Endometrial microvascular endothelial cells (primary cell): ENCODE results near the gene ERC1. TPM values are rescaled to one million over a fixed set of nuclear protein-coding genes. Genes with fewer than 3 reads are reported as not detected.
"Not testable (repeated sequence)": the region's sequence is repeated elsewhere in the genome, so short reads cannot be mapped to it uniquely, and the experiment has no call there.

Experiments
- in situ Hi-C: cut with HindIII; loops from 2 replicates; pipeline ENCODE4 v1.10.0; 2017; ENCODE audit warnings: low sequenced_read_pairs, low pct_unique_long_range_greater_than_20kb; ENCODE audit errors: inconsistent ontology term
- total RNA-seq: library from RNA; depleted of rRNA; stranded (reverse); fragments of >200 nt; gene quantifications from one replicate; pipeline ENCODE4 v1.2.3, GENCODE V29; 2015; ENCODE audit errors: inconsistent ontology term

ERC1 gene
- total RNA-seq, 1 donor from 2014 or later = 13.1 TPM

DNA sequence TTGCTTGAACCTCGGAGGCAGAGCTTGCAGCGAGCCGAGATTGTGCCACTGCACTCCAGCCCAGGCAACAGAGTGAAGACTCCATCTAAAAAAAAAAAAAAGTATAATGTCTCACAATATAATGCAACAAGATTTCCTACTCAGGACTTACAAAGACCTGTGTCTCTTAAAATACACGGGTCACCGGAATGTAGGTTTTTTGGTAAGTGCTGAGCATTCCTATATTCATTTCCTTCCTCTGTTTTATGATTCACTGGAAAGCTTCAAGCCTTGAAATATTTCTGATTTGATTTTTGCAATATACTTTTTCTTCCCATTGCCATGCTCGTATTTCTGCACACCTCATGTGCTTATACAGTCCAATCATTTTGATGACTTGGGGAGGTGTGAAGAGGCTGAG, 357.6 kb downstream of the ERC1 start:
- in situ Hi-C loops = no loop called here

DNA sequence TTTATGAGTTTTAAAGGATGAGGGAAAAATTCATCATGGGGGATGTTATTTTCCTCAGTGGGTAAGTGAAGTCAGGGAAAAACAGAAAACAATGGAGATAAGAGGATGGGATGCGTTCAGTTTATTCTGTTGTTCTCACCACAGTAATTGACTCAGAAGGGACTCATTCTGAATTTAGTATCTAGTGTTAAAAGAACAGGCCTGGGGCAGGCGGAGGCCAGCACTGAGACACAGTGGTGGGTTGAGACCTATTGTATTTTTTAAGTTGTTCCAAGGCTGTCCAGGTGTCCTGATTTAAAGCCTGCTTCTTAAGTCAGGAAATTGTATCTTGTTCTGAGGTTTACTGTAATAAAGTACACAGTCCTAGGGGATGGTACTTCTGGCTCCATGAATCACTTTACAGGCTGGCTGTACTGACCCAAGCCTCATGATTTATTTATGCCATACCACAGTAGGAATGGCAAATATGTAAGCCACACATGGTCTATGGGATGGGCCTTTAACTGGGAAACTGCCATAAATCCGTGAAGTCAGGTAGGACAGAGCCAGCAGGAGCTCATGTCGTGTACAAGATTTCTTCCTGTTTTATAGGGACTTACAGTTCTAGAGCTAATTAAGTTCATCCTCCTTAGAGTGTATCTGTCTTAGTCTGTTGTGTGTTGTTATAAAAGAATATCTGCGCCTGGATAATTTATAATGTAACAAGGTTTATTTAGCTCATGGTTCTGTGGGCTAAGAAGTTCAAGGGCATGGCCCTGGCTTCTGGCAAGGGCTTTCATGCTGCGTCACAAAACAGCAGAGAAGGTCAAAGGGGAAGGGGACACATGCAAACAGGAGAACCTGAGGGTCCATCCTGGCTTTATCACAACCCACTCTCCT, 359.3 kb downstream of the ERC1 start:
- in situ Hi-C loops = no loop called here

DNA sequence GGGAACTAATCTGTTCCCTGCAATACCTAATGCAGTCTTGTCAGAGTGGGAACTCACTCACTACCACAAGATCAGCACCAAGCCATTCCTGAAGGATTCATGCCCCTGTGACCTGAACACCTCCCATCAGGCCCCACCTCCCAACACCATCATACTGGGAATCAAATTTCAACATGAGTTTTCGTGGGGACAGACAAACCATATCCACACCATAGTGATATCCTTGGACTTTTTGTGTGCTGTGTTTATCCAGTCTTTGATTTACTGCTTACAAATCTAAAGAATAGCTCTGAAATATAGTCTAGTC, 359.9 kb downstream of the ERC1 start:
- in situ Hi-C loops = no loop called here

DNA sequence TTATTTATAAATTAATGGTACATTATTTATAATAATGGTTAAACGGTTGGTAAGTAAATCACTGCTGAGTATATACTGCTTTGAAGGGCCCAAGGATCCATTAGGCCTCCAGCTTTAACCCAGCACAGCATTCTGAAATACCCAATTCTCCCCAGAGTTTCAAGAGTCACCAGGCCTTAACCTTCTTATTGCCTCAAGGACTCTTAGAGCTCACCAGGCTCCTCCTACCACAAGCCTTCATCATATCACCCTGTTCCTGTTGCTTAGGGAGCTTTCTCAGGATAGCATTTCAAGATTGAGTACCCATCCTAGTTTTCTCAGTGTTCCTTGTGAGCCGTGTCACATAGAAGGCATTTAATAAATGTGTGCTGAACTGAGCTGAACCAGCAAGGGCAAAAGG, 360.9 kb downstream of the ERC1 start:
- in situ Hi-C loops = no loop called here

DNA sequence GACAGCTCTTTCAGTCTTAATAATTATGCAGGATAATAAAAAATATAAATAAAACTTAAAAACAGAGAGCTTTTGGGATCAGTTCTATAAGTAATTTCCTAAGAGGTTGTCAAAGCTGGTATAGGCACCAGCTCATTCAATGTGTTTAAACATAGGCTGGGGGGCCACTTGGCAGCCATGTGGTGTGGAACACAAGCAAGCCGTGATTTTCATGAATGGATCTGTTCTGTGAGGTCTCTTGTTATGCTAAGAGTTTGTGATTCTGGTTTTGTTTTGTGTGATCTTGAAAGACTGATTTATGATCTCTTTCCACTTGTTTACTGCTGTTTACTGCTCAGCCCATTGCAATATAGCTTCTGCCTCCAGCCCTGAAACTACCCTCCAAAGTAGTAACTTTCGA, 362.4 kb downstream of the ERC1 start:
- in situ Hi-C loops = no loop called here

DNA sequence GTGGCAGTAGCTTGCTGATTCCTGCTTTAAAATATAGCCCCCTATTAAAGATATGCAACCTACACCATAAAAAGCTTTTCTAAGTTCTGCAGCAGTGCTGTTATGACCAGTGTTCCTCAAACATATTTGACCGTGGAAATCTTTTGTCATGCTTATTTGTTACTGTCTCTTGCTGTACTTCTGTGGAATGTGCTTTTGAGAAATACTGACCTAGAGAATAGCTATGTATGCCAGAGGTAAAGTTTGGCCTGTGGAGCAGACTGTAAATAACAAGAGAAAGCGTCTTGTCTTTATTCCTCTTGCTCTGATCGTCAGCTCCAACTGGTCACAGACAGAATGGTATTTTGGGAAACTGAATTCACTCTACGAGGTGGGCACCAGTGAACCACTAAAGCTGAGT, 364.4 kb downstream of the ERC1 start:
- in situ Hi-C loops = no loop called here

DNA sequence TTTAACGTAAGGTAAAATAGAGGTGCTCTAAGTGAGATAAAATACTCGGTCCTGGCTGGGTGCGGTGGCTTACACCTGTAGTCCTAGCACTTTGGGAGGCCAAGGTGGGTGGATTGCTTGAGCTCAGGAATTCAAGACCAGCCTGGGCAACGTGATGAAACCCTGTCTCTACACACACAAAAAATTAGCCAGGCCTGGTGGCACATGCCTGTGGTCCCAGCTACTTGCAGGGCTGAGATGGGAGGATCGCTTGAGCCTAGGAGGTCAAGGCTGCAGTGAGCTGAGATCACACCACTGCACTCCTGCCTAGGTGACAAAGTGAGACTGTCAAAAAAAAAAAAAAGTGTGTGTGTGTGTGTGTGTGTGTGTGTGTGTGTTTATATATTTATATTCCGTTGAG, 364.8 kb downstream of the ERC1 start:
- in situ Hi-C loops = not testable (repeated sequence)

DNA sequence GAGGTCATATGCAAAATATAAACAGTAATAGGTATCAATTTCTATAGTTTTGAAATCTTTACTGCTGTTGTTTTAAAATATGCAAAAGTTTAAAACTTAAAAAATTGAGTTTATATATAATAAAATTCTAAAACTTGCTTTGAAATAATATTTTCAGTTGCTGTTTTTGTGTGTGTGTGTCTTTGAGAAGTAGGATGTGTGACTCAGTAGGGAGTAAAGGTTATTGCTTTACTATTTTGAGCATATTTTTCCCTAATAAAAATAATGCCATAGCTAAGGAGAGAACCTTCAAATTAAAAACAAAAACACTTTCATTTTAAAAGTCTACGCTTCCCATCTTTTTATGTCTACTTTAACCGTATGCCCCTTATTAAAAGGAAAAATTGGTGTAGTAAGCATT, 365.3 kb downstream of the ERC1 start:
- in situ Hi-C loops = no loop called here

DNA sequence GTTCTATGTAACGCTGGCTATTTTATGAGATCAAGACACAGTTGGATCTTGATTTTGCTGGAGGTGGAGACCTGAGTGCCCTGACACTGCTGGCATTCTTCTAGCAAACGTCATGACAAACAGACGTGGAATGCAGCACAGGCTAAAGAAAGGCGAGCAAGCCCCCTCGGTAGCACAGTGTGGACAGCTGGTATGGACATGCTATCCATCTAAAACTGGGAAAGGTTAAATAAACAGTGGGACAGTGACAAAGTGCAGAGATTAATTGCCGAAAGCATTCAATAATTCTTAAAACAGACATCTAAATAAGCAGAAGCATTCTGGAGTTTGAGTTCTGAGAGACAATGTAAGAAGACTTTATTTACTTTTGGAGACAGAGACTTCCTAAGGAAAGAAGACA, 366.1 kb downstream of the ERC1 start:
- in situ Hi-C loops = no loop called here

DNA sequence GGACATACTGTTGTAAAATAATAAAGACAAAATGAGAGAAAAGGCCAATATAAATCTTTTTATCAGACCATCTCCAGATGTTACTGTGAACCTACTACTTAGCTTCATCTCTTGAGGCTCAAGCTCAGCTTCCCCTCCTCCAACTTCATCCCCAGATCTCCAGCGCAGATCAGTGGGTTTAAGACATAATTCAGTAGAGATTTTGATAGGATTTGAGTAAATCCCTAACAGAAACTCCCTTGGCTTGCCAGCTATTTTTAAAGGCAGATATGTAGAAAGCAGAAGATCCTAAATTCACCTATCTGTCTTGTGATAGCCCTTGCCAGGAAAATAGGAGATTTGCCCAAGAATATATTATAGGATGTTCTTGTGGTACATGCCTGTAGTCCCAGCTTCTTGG, 366.7 kb downstream of the ERC1 start:
- in situ Hi-C loops = no loop called here

DNA sequence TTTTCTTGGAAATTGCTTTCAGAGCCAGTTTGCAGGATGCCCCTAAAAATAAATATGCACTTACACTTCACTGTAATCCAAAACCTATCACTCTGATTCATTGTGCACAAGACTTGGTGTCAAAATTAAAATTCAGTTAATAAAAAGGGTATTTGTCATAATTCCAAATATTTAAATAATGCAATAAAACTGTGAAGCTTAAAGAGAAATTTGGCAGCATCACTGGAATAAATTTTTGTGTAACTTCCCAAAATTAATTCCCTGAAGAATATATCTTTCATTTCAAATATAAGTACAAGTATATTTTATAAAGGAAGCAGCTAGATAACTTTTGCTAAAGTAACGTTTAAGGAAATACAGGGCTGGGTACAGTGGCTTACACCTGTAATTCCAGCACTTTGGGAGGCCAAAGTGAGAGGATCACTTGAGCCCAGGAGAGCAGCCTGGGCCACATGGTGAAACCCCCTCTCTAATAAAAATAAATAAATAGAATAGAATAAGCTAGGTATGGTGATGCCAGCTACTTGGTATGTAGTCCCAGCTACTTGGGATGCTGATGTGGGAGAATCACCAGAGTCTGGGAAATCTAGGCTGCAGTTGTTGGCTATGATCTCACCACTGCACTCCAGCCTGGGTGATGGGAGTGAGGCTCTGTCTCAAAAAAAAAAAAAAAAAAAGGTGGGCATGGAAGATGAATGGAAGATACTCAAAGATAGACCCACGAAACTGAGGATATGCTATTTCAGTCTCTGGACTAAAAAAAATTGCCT, 369.6 kb downstream of the ERC1 start:
- in situ Hi-C loops = no loop called here

DNA sequence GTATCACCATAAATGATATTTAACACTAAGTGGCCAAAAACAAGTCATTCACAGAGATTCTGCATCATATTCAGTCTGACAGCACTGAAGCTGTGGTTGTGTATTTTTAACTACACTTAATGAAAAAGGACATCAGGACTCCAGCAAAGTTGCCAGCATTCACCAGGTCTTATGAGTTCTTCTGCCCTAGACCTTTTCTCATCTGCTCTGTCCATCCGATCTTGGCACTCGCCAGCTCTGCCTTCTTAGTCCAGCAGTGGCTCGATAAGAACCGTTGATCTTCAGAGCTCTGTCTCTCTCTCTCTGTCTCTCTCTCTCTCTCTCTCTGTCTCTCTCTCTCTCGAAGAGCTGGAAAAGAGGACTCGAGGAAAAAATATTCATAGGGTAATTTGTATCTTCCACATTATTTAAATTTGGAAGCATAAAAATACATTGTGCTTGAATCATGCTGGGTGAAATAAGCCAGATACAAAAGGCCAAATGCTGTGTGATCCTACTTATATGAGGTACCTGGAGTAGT, 371.2 kb downstream of the ERC1 start:
- in situ Hi-C loops = no loop called here

DNA sequence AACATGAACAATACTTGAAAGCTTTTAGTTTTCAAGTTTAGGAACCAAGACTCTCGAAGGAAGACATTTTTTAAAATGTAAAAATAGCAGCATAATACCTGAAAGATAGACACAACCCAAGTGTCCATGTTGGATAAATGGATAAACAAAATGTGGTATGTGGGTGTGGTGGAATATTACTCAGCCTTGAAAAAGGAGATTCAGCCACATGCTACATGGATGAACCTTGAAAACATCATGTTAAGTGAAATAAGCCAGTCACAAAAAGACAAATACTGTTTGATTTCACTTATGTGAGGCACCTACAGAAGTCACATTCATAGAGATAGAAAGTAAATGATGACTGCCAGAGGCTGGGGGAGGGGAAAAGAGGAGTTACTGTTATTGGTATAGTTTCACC, 374.7 kb downstream of the ERC1 start:
- in situ Hi-C loops = no loop called here

DNA sequence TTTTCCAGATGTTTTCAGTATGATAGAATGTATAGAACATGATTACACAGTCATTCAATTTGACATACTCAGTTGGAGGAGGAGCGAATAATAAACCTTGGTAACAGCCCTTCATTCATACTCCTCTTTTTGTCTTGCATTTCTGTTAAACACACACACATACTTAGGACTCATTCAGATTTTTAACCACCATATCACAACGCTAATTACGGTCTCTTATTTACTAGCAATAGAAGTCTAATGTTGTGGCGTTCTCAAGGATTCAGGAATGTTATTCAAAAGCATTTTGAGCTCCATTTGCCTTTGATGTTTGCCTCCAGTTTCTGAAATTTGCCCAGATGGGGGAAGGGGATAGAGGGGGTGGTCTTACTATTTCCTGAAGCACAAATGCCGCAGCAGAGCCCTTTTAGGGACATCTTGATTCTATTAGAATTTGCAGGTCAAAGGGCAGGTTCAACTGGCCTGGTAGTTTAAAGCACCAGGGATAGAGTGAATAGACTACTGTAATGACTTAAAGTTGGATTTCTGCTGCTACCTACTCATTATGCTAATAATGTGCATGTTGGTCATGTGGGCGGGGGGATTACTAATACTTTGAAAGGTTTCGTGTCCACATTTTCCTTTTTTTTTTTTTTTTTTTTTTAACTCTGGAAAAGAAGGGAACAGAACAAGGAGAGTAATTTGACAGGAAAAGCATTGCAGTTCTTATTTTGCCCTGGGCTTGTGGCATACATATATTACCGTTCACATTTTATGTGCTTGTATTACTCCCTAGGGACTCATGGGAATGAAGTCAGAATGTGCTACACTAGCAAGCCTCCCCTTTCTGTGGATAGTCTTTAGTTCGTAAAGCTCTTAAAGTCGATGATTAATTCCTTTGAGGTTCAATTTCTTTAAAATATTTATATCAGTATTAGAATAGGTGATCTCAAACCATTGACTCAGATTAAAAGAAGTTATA, 376.6 kb downstream of the ERC1 start:
- in situ Hi-C loops = no loop called here

DNA sequence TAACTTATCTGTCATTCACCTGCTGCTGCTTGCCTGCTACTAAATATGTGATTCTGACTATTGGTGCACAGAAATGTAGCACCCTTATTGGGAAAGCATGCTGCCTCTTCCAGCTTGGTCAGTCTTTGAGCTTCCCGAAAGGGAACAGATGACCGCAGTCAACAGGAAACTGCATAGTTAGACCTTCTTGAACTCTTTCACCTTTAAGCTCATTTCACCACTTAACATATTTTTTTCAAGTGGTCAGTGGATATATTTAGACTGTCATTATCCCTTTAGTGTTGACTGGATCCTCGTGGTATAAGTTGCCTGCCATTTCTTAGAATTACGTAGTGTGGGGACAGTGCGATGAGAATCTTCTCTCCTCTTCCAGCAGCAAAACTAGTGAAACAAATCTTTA, 378.4 kb downstream of the ERC1 start:
- in situ Hi-C loops = no loop called here

DNA sequence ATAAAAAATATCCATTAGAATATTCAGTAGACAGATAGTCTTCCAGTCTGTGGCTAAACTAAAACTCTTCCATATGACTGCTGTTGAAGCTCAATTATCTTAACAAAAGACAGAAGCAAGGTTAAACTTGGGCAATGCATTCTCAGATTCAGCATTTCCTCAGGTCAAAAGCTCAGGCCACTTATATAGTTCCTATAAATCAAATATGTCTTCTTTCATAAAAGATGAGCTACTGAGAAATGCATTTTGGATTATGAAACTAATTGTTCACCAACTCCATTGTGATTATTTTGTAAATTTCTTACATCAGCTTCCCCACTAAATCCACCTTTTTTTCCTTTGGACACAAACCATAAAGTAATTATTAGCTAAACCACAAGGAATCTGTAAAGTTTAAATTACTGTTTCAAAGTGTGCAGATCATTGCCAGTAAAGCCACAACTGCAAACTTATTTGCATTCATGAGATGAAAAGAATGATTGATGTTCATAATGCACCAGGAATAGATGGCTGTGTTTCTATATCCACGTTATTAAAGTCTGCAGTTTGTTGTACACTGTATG, 379.0 kb downstream of the ERC1 start:
- in situ Hi-C loops = no loop called here

DNA sequence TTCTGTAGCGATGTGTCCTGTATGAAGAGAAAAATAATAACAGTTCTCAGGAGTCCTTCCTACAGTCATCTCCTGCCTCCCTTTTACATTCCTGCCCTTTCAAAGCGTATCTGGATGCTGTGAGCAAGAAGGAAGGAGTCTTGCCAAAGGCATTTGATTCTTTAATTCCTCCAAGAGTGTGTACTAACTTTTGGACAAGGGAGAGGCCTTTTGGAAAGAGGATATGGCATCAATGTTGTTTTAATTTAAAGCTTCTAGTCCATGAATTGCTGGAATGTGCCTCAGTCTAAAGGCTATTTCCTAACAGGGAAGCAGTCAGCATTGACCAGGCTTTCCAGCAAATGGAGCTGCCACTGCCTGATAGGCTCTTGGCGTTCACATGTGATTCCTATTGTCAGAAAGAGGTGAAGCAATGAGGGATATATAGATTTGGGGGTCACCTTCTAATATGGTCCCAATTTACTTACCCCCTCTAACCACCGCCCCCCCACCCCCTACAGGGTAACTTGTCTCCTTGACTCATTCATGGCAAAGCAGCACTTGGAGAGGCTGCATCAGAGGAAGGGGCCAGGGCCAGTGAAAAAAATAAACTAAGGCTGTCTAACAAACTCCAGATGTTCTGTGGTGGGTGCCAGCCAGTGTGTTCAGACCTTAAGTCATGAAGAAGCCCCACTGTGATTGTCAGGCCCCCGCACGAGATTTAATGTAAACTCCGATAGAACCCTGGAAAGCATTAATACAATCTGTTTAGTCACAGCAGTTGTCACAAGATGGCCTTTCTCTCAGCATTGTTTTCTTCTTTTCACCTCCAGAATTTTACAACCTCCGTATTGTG, 383.1 kb downstream of the ERC1 start:
- in situ Hi-C loops = no loop called here

DNA sequence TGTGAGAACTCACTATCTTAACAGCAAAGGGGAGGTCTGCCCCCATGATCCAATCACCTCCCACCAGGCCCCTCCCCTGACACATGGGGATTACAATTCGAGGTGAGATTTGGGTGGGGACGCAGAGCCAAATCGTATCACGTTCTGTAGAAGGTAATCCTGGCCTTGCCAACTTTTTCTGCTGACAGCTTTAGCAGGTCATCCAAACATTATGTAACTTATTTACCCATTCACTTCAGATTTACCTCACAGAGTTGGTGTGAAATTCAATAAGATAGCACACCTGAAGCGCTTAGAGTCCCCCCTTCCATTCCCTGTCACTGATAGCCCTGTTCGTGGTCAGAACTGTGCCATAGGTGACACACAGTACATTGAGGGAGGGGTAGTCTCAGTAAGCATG, 384.3 kb downstream of the ERC1 start:
- in situ Hi-C loops = no loop called here
